H1 (cell line): ENCODE results near the gene TRABD. TPM values are rescaled to one million over a fixed set of nuclear protein-coding genes. Genes with fewer than 3 reads are reported as not detected.

ENCODE experiments used
- CTCF ChIA-PET: fragments of 300-600 bp; sonication (Branson Sonifier 250); formaldehyde crosslinking; loops from one replicate; lab custom pipeline; 2021; ENCODE audit not compliant: partially characterized antibody; lab: Charles Lee
- POLR2A ChIA-PET: fragments of 300-600 bp; sonication (Branson Sonifier 250); formaldehyde crosslinking; loops from one replicate; lab custom pipeline; 2021; ENCODE audit warnings: inconsistent platforms; ENCODE audit not compliant: partially characterized antibody; lab: Charles Lee
- DNase-seq, 2 experiments: peaks; one replicate each; pipeline versions ENCODE4 v3.0.0 to v3.0.0-alpha.2; 2010 to 2022; ENCODE audit warnings: low spot score in 2 of 2, low read depth in 1 of 2, mixed read lengths in 1 of 2
- FAIRE-seq: peaks from 2 replicates; lab custom pipeline; 2011; peaks lifted over from hg19 to GRCh38; lab: Jason Lieb, UNC
- H2AFZ ChIP-seq: 2 replicates; pipeline ENCODE4 v1.8.1; 2012; ENCODE audit warnings: low read length, inconsistent platforms
- H2AK5ac ChIP-seq: 2 replicates; pipeline ENCODE4 v1.6.1; 2013; ENCODE audit warnings: low read depth, low read length
- H2BK120ac ChIP-seq: replicated peaks from 2 replicates; pipeline ENCODE3; 2013; ENCODE audit warnings: low read depth, low read length, inconsistent platforms
- H2BK12ac ChIP-seq: 2 replicates; pipeline ENCODE4 v1.6.1; 2013; ENCODE audit warnings: low read depth, low read length
- H2BK15ac ChIP-seq: 2 replicates; pipeline ENCODE4 v1.6.1; 2013; ENCODE audit warnings: low read length
- H2BK20ac ChIP-seq: 2 replicates; pipeline ENCODE4 v1.6.1; 2013; ENCODE audit warnings: low read length
- H2BK5ac ChIP-seq: 2 replicates; pipeline ENCODE4 v1.6.1; 2013; ENCODE audit warnings: low read depth, low read length
- H3K14ac ChIP-seq: 2 replicates; pipeline ENCODE4 v1.6.1; 2013; ENCODE audit warnings: inconsistent platforms; ENCODE audit not compliant: insufficient read length
- H3K18ac ChIP-seq: 2 replicates; pipeline ENCODE4 v1.6.1; 2013; ENCODE audit warnings: low read length; ENCODE audit errors: extremely low read depth
- H3K23ac ChIP-seq: 2 replicates; pipeline ENCODE4 v1.6.1; 2013; ENCODE audit warnings: inconsistent platforms; ENCODE audit not compliant: insufficient read length
- H3K23me2 ChIP-seq: 2 replicates; pipeline ENCODE4 v1.6.1; 2013; ENCODE audit warnings: low read depth, low read length
- H3K27ac ChIP-seq: 2 replicates; pipeline ENCODE4 v1.6.1; 2011; ENCODE audit warnings: low read depth, low read length, inconsistent platforms
- H3K27me3 ChIP-seq, 4 experiments: replicated peaks in 1 of 4; 1 replicate in 1 of 4; 2 replicates in 3 of 4; pipeline versions ENCODE4 v1.6.1 to v1.8.1; 2011 to 2013; ENCODE audit warnings: low read length in 3 of 4, mild to moderate bottlenecking in 3 of 4, inconsistent platforms in 2 of 4, mixed read lengths in 2 of 4, moderate library complexity in 1 of 4; ENCODE audit not compliant: control insufficient read depth in 3 of 4, insufficient read depth in 3 of 4; ENCODE audit errors: extremely low read depth in 1 of 4
- H3K36me3 ChIP-seq, 4 experiments: 2 replicates each; pipeline versions ENCODE4 v1.6.1 to v1.8.1; 2011 to 2013; ENCODE audit warnings: mild to moderate bottlenecking in 4 of 4, low read length in 3 of 4, moderate library complexity in 2 of 4, control low read depth in 1 of 4, inconsistent platforms in 1 of 4; ENCODE audit not compliant: insufficient read depth in 4 of 4, control insufficient read depth in 2 of 4
- H3K4ac ChIP-seq: replicated peaks from 2 replicates; pipeline ENCODE3; 2013; ENCODE audit warnings: low read length, low read depth, mixed read lengths, inconsistent platforms; ENCODE audit not compliant: insufficient read length
- H3K4me1 ChIP-seq, 4 experiments: replicated peaks in 1 of 4; 1 replicate in 1 of 4; 2 replicates in 3 of 4; pipeline versions ENCODE4 v1.6.1 to v1.8.1; 2011 to 2013; ENCODE audit warnings: low read length in 3 of 4, inconsistent platforms in 2 of 4, mixed read lengths in 1 of 4; ENCODE audit not compliant: insufficient read depth in 4 of 4, control insufficient read depth in 3 of 4
- H3K4me2 ChIP-seq, 2 experiments: 2 replicates each; pipeline versions ENCODE4 v1.6.1 to v1.8.1; 2011 to 2013; ENCODE audit warnings: low read depth in 2 of 2, low read length in 2 of 2, control low read depth in 1 of 2, inconsistent platforms in 1 of 2, mild to moderate bottlenecking in 1 of 2; ENCODE audit not compliant: insufficient read depth in 1 of 2
- H3K4me3 ChIP-seq, 4 experiments: fragments of 200-600, 300-600 bp in 1 of 4; sonication (generic), shearing (Covaris generic), sonication (Bioruptor Twin) in 1 of 4; 2 replicates each; pipeline versions ENCODE4 v1.5.1 to v1.8.1; 2011 to 2016; ENCODE audit warnings: low read length in 4 of 4, low read depth in 3 of 4, control low read depth in 2 of 4, inconsistent platforms in 2 of 4, mild to moderate bottlenecking in 2 of 4, mixed read lengths in 1 of 4, moderate library complexity in 1 of 4; ENCODE audit not compliant: insufficient read depth in 2 of 4; ENCODE audit errors: extremely low read depth in 1 of 4
- H3K56ac ChIP-seq: replicated peaks from 2 replicates; pipeline ENCODE3; 2013; ENCODE audit warnings: low read depth, mild to moderate bottlenecking, mixed read lengths, low read length, inconsistent platforms; ENCODE audit not compliant: insufficient read length
- H3K79me1 ChIP-seq: 2 replicates; pipeline ENCODE4 v1.6.1; 2013; ENCODE audit warnings: low read depth, low read length, control low read depth
- H3K79me2 ChIP-seq, 2 experiments: 2 replicates each; pipeline versions ENCODE4 v1.6.1 to v1.8.1; 2012 to 2013; ENCODE audit warnings: low read length in 2 of 2, mild to moderate bottlenecking in 2 of 2, inconsistent platforms in 1 of 2; ENCODE audit not compliant: insufficient read depth in 2 of 2, control insufficient read depth in 1 of 2
- H3K9ac ChIP-seq, 4 experiments: replicated peaks in 1 of 4; 1 replicate in 1 of 4; 2 replicates in 3 of 4; pipeline versions ENCODE4 v1.6.1 to v1.8.1; 2011 to 2013; ENCODE audit warnings: low read depth in 3 of 4, low read length in 3 of 4, control low read depth in 2 of 4, mild to moderate bottlenecking in 2 of 4, moderate library complexity in 2 of 4, inconsistent platforms in 1 of 4; ENCODE audit errors: extremely low read depth in 1 of 4
- H3K9me3 ChIP-seq, 2 experiments: 2 replicates each; pipeline versions ENCODE4 v1.6.1 to v1.8.1; 2012 to 2013; ENCODE audit warnings: mild to moderate bottlenecking in 2 of 2, moderate library complexity in 2 of 2, control low read depth in 1 of 2, inconsistent platforms in 1 of 2, low read depth in 1 of 2, low read length in 1 of 2, mixed read lengths in 1 of 2; ENCODE audit not compliant: insufficient read depth in 2 of 2
- H4K20me1 ChIP-seq, 2 experiments: replicated peaks in 1 of 2; 2 replicates each; pipeline versions ENCODE3 to v1.8.1; 2011 to 2013; ENCODE audit warnings: inconsistent platforms in 2 of 2, low read length in 2 of 2, mild to moderate bottlenecking in 1 of 2; ENCODE audit not compliant: insufficient read depth in 2 of 2, control insufficient read depth in 1 of 2
- H4K5ac ChIP-seq: 2 replicates; pipeline ENCODE4 v1.6.1; 2013; ENCODE audit warnings: low read length, low read depth, mixed read lengths, inconsistent platforms; ENCODE audit not compliant: insufficient read length
- H4K8ac ChIP-seq: 2 replicates; pipeline ENCODE4 v1.8.0; 2013; ENCODE audit warnings: mild to moderate bottlenecking, moderate library complexity, low read length, inconsistent platforms; ENCODE audit not compliant: insufficient read depth; ENCODE audit errors: extremely low read depth
- H4K91ac ChIP-seq: replicated peaks from 2 replicates; pipeline ENCODE3; 2013; ENCODE audit warnings: low read length, mixed read lengths, inconsistent platforms; ENCODE audit not compliant: insufficient read length
- ATF2 ChIP-seq: IDR thresholded peaks from 2 replicates; pipeline ENCODE4 v1.6.1; 2012; ENCODE audit warnings: low read length, inconsistent platforms
- CBX8 ChIP-seq: fragments of 300-800, 300-1000 bp; sonication (generic); IDR thresholded peaks from 2 replicates; pipeline ENCODE4 v1.7.1; 2016; ENCODE audit warnings: low read depth, low read length, borderline replicate concordance
- EGR1 ChIP-seq: IDR thresholded peaks from 2 replicates; pipeline ENCODE4 v1.6.1; 2011; ENCODE audit warnings: low read depth, low read length, borderline replicate concordance
- EZH2 ChIP-seq: fragments of 200-600 bp; sonication (generic); IDR thresholded peaks from 2 replicates; pipeline ENCODE4 v1.7.1; 2012; ENCODE audit warnings: low read depth, mild to moderate bottlenecking, moderate library complexity, low read length, inconsistent platforms; ENCODE audit not compliant: severe bottlenecking
- POU5F1 ChIP-seq: IDR thresholded peaks from 2 replicates; pipeline ENCODE4 v1.6.1; 2011; ENCODE audit warnings: low read depth, mild to moderate bottlenecking, low read length, moderate library complexity
- RFX5 ChIP-seq: IDR thresholded peaks from 2 replicates; pipeline ENCODE4 v1.6.1; 2011; ENCODE audit warnings: low read depth, low read length, improper control_type of control experiment, borderline replicate concordance
- SUZ12 ChIP-seq: fragments of 200-600 bp; sonication (generic); IDR thresholded peaks from 2 replicates; pipeline ENCODE4 v1.6.1; 2012; ENCODE audit warnings: mild to moderate bottlenecking, inconsistent platforms, low read length, moderate library complexity, mixed read lengths
- WGBS, 2 experiments: shearing (Covaris generic) in 1 of 2; methylation state at CpG; one replicate each; pipeline versions ENCODE4 v1.1.6 to v1.1.7; 2013 to 2015; ENCODE audit warnings: low lambda C conversion rate in 2 of 2, mixed read lengths in 2 of 2, inconsistent platforms in 1 of 2, low coverage in 1 of 2, missing lambda C conversion rate in 1 of 2; ENCODE audit not compliant: insufficient replicate concordance in 2 of 2, insufficient coverage in 1 of 2, insufficient read length in 1 of 2; ENCODE audit errors: extremely low coverage in 1 of 2, missing lambda C conversion rate in 1 of 2; 5-methylcytosine and 5-hydroxymethylcytosine counted together
- polyA plus RNA-seq, 7 experiments: library from polyadenylated mRNA; depleted of rRNA in 3 of 7; stranded (reverse) in 5 of 7; unstranded in 2 of 7; fragments of >200 nt in 5 of 7; fragments of 200-250 nt in 2 of 7; gene quantifications; 1 replicate in 5 of 7; 2 replicates in 1 of 7; 4 replicates in 1 of 7; pipeline versions ENCODE4 v1.2.1 to v1.2.3, GENCODE V29; 2011 to 2013; ENCODE audit warnings: missing spikeins in 2 of 7, mixed read lengths in 2 of 7
- total RNA-seq: library from RNA; stranded (reverse); fragmentation: NEBNext Ultra II Directional; extraction: Animal tissue kit (Norgen Biotek cat#: 25700); gene quantifications from 2 replicates; pipeline ENCODE4 v1.2.1, GENCODE V29; 2021

The TRABD gene
- total and polyA plus RNA-seq, 2 of the 8 experiments (the other 6 are each of a cell fraction or from before 2014, with no cell fraction given): 44.2 to 57.5 TPM

GRCh38 chr22:50169181-50169759 is 16.4 kb upstream of the TRABD start:
- Histone ChIP-seq H2AFZ (no peak overlapping the region), H2BK12ac (no peak overlapping the region), H3K14ac (no peak overlapping the region), H3K79me1 (no peaks in the 10 kb centered on the region), H4K8ac (no peak overlapping the region), H3K9me3 (peaks cover 0 to 7% of the 10 kb centered on the region in 2 experiments; a peak in 1 of 4 replicates), H3K27me3 (peaks cover 4 to 25% (median 16%) of the 10 kb centered on the region in 4 experiments), H3K4ac (peak overlapping the region; percentile 84), H3K4me2 (peak overlapping the region; percentile 45 to 76; a peak in 3 of 4 replicates), H4K91ac (no peak overlapping the region), H3K36me3 (no peaks in the 10 kb centered on the region), H2BK120ac (no peak overlapping the region), H2AK5ac (no peak overlapping the region), H3K9ac (no peak overlapping the region), H3K23ac (no peak overlapping the region), H2BK15ac (no peak overlapping the region), H2BK20ac (no peak overlapping the region), H3K56ac (no peak overlapping the region), H3K18ac (no peak overlapping the region), H4K20me1 (peaks cover 0 to 3% of the 10 kb centered on the region in 2 experiments), H3K79me2 (no peaks in the 10 kb centered on the region), H4K5ac (no peak overlapping the region), H3K23me2 (peaks cover 5% of the 10 kb centered on the region; the same call in 1 of the 2 replicates), H3K27ac (no peak overlapping the region), H3K4me3 (peak overlapping the region in 3 of 4 experiments; percentile 27 to 55 (median 52); a peak in 5 of 8 replicates), H2BK5ac (no peak overlapping the region), H3K4me1 (peaks cover 0 to 9% (median 0%) of the 10 kb centered on the region in 4 experiments; a peak in 2 of 7 replicates)
- POLR2A ChIA-PET: interaction anchor here (0.7 kb wide), 1 partner anchor 15 kb away, joined by 3 read pairs; no protein-coding TSS in a partner anchor
- no peak for DNase-seq
- no peak for FAIRE-seq
- CTCF ChIA-PET: interaction anchor here (0.8 to 1.4 kb wide), 3 partner anchors 20 to 130 kb away, joined by 3 to 4 read pairs (median 4); no protein-coding TSS in a partner anchor
- TF ChIP-seq ATF2 (no peak), POU5F1 (no peak), SUZ12 (peak; percentile 41; the same call in 1 of the 2 replicates), RFX5 (no peak), CBX8 (no peak), EGR1 (no peak), EZH2 (peak; percentile 49)
- WGBS, 2 experiments: 36% methylated on average over 25 of the region's 36 CpGs; no CpG with 5 or more reads in 1 of the 2 experiments
